DND-41 (cell line): Measurements from ENCODE around the gene SLC25A38.

ENCODE experiments used
- ATAC-seq: fragments of 200-7000 bp; cut with Tn5 transposase; 3 replicates; pipeline ENCODE4 v1.9.1; 2021; ENCODE audit warnings: low read depth; ENCODE audit not compliant: insufficient read depth
- DNase-seq: peaks from one replicate; pipeline ENCODE4 v3.0.0-alpha.2; 2020
- H2AFZ ChIP-seq: 2 replicates; pipeline ENCODE4 v1.6.0; 2012; ENCODE audit warnings: low read depth, low read length
- H3K27ac ChIP-seq: 2 replicates; pipeline ENCODE4 v1.5.1; 2012; ENCODE audit warnings: low read length, inconsistent platforms
- H3K27me3 ChIP-seq: fragments of 200-600 bp; sonication (generic); 2 replicates; pipeline ENCODE4 v1.6.0; 2012; ENCODE audit warnings: low read length, mild to moderate bottlenecking, inconsistent platforms; ENCODE audit not compliant: insufficient read depth, poor library complexity
- H3K36me3 ChIP-seq: 2 replicates; pipeline ENCODE4 v1.5.1; 2012; ENCODE audit warnings: low read length, inconsistent platforms; ENCODE audit not compliant: insufficient read depth
- H3K4me1 ChIP-seq: 2 replicates; pipeline ENCODE4 v1.5.1; 2012; ENCODE audit warnings: mild to moderate bottlenecking, low read length; ENCODE audit not compliant: insufficient read depth
- H3K4me2 ChIP-seq: 2 replicates; pipeline ENCODE4 v1.6.0; 2012; ENCODE audit warnings: mild to moderate bottlenecking, moderate library complexity, low read length, inconsistent platforms; ENCODE audit not compliant: insufficient read depth
- H3K4me3 ChIP-seq, 2 experiments: fragments of 200-600 bp in 1 of 2; shearing (Covaris generic) in 1 of 2; 2 replicates each; pipeline ENCODE4 v1.5.1; 2012 to 2016; ENCODE audit warnings: inconsistent platforms in 2 of 2, low read length in 2 of 2, mild to moderate bottlenecking in 2 of 2, low read depth in 1 of 2, moderate library complexity in 1 of 2
- H3K79me2 ChIP-seq: 2 replicates; pipeline ENCODE4 v1.6.0; 2012; ENCODE audit warnings: low read length, inconsistent platforms; ENCODE audit not compliant: insufficient read depth
- H3K9ac ChIP-seq: 2 replicates; pipeline ENCODE4 v1.6.0; 2012; ENCODE audit warnings: low read depth, mild to moderate bottlenecking, inconsistent platforms, low read length, moderate library complexity
- H3K9me3 ChIP-seq: 2 replicates; pipeline ENCODE4 v1.5.1; 2012; ENCODE audit warnings: low read length, moderate library complexity, mild to moderate bottlenecking, inconsistent platforms; ENCODE audit not compliant: insufficient read depth, severe bottlenecking
- H4K20me1 ChIP-seq: 2 replicates; pipeline ENCODE4 v1.6.0; 2012; ENCODE audit warnings: low read length; ENCODE audit not compliant: insufficient read depth
- CTCF ChIP-seq: IDR thresholded peaks from 2 replicates; pipeline ENCODE4 v1.5.1; 2012; ENCODE audit warnings: borderline replicate concordance, low read length, moderate library complexity, mild to moderate bottlenecking; ENCODE audit not compliant: poor library complexity, severe bottlenecking; ENCODE audit errors: extremely low read depth
- EZH2 ChIP-seq: IDR thresholded peaks from 3 replicates; pipeline ENCODE4 v1.6.1; 2012; ENCODE audit warnings: borderline replicate concordance, low read depth, mild to moderate bottlenecking, moderate library complexity, low read length, inconsistent platforms; ENCODE audit not compliant: severe bottlenecking

SLC25A38 gene

GRCh38 chr3:39405687-39406367 is 22.7 kb downstream of the SLC25A38 start:
- Histone ChIP-seq H2AFZ (peak overlapping the region; percentile 95), H3K4me2 (peak overlapping the region; percentile 99), H3K36me3 (peaks cover 46% of the 10 kb centered on the region), H3K27me3 (no peaks in the 10 kb centered on the region), H3K79me2 (peaks cover 49% of the 10 kb centered on the region), H3K9ac (peak overlapping the region; percentile 94), H4K20me1 (peaks cover 40% of the 10 kb centered on the region), H3K4me1 (peaks cover 48% of the 10 kb centered on the region), H3K27ac (peak overlapping the region; percentile 95), H3K4me3 (peak overlapping the region; percentile 99), H3K9me3 (no peaks in the 10 kb centered on the region)
- no peak for DNase-seq
- no peak for ATAC-seq
- TF ChIP-seq CTCF = no peak
- no peak for TF ChIP-seq EZH2

GRCh38 chr3:39406368-39407258 is 23.4 kb downstream of the SLC25A38 start, which contains the start of gene RPSA:
Gene RPSA, plus strand, starts transcription at chr3:39406720. Its CDS starts 934 bp downstream, at chr3:39407654.
- Histone ChIP-seq H3K4me3 (peak within 1 kb of the TSS; percentile 99), H2AFZ (peak within 1 kb of the TSS; percentile 95), H3K9ac (peak within 1 kb of the TSS; percentile 94), H3K27me3 (no peaks in the 10 kb centered on the region), H3K4me2 (peak within 1 kb of the TSS; percentile 99), H3K27ac (peak within 1 kb of the TSS; percentile 95), H3K4me1 (peaks cover 48% of the 10 kb centered on the region), H3K9me3 (no peaks in the 10 kb centered on the region), H4K20me1 (peaks cover 48% of the 10 kb centered on the region), H3K36me3 (peaks cover 49% of the 10 kb centered on the region), H3K79me2 (peaks cover 54% of the 10 kb centered on the region)
- peak; percentile 98 for DNase-seq
- TF ChIP-seq EZH2 (no peak), CTCF (peak; percentile 63)
- ATAC-seq = peak; percentile 93

GRCh38 chr3:39407259-39407629 is 24.1 kb downstream of the SLC25A38 start:
- no peak for ATAC-seq
- Histone ChIP-seq H3K27ac (peak overlapping the region; percentile 95), H3K36me3 (peaks cover 56% of the 10 kb centered on the region), H3K27me3 (no peaks in the 10 kb centered on the region), H3K4me3 (peak overlapping the region; percentile 99), H3K4me2 (peak overlapping the region; percentile 99), H3K9me3 (no peaks in the 10 kb centered on the region), H3K9ac (peak overlapping the region; percentile 94), H2AFZ (0 out of 2 replicates have a peak overlapping the region, but pooled peaks have one; percentile 93), H3K79me2 (peaks cover 54% of the 10 kb centered on the region), H4K20me1 (peaks cover 55% of the 10 kb centered on the region), H3K4me1 (peaks cover 48% of the 10 kb centered on the region)
- DNase-seq = no peak
- TF ChIP-seq CTCF (no peak), EZH2 (no peak)
